Fibroblast of skin of back (primary cell): ENCODE measurements around the gene PRMT1. TPM values are rescaled to one million over a fixed set of nuclear protein-coding genes. Genes with fewer than 3 reads are reported as not detected.

Experiments used
- DNase-seq: peaks from one replicate; pipeline ENCODE4 v3.0.0-alpha.2; 2013
- polyA plus RNA-seq, 2 experiments: library from polyadenylated mRNA; unstranded; fragments of 120-200 nt; gene quantifications; one replicate each; pipeline ENCODE4 v1.2.1, GENCODE V29; 2013; ENCODE audit not compliant: insufficient read length in 2 of 2

PRMT1 gene
- 254 TPM for polyA plus RNA-seq (2013, experiment 1 of 2; ENCODE audit: insufficient read length)
- polyA plus RNA-seq (2013, experiment 2 of 2; ENCODE audit: insufficient read length) = 164 TPM

DNA sequence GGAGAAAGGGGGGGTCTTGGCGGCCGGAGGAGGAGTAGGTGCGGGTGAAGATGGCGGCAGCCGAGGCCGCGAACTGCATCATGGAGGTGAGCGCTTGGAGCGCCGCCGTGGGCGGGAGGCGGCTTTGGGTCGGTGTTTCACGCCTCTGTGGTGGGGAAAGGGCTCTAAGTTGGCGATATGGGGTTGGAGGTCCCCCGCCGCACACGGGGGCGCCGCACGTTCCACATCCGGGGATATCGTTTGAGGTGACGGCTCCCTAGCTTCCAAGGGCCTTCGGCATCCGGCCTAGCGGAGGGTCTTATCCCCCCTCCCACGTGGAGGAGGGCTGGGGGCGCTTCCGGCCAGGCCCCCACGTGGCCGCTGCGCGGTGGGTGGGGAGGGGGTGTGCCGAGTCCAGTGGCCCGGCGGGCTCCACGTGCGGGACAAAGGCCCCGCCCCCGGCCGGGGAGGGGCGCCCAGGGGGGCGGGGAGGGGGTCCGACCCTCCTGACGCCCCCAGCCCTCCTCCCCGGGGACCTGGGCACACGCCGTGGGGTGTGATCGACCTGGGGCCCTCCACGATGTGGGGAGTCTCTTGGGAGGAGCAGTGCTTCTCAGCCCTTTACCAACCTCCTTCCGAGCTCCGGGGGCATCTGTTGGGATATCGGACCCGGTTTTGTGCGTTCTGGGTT is at the start of gene PRMT1:
PRMT1 (plus strand) TSS at position 41 of the 670 bp plus-strand sequence; CDS start at position 51, 10 bp downstream.
- DNase-seq = peak; percentile 35

DNA sequence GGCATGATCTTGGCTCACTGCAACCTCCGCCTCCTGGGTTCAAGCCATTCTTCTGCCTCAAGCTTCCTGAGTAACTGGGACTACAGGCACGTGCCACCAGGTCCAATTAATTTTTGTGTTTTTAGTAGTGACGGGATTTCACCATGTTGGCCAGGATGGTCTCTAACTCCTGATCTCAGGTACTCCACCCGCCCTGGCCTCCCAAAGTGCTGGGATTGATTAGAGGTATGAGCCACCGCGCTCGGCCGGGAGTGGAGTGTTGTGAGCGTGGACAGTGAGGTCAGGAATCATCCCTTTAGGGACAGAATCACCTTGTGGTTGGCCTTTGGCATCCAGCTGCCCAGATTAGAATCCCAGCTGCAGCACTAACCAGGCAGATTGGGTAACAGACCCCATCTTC is 47.4 kb upstream of the PRMT1 start:
- no peak for DNase-seq

DNA sequence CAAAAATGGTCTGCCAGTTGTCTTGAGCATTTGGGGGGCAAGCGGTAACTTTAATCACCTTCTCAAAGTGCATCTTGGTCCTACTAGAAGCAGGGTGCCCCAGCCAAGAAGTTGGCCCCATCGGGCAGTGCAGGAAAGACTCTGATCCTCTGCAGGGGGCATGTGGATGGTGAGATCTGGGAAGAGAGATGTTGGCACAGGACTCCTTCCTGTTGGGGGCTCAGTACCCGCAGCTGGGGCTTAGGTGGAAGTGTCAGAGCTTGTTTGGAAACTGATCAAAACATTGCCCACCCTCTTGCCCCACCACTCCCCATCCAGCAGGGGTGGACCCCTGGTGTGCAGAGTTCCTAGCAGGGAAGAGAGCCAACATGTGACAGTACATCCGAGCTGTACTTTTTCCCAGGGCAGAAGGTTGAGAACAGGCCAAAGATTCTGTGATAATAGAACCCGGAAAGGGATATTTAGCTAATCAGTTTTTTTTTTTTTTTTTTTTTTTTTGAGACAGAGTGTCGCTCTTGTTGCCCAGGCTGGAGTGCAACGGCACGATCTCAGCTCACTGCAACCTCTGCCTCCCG is 46.0 kb upstream of the PRMT1 start:
- no peak for DNase-seq

DNA sequence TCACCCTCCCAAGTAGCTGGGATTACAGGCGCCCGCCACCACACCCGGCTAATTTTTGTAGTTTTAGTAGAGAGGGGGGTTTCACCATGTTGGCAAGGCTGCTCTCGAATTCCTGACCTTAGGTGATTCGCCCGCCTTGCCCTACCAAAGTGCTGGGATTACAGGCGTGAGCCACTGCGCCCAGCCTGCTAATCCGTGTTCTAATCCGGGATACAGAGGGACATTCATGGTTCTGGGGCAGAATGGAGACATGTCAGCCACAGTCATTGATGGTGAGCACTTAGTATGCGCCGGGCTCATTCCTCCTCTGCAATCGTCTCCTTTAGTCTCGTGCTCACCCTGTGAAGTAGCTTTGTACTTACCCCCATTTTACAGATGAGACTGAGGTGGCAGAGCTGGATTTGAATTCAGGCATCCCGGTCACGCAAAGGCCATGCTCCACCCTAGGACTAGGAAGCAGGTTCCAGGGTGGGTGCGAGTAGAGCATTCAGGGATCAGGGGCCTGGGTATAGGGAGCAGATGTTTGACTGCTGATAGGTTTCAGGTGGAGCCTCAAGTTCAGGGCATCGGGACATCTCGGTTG is 45.4 kb upstream of the PRMT1 start:
- no peak for DNase-seq

DNA sequence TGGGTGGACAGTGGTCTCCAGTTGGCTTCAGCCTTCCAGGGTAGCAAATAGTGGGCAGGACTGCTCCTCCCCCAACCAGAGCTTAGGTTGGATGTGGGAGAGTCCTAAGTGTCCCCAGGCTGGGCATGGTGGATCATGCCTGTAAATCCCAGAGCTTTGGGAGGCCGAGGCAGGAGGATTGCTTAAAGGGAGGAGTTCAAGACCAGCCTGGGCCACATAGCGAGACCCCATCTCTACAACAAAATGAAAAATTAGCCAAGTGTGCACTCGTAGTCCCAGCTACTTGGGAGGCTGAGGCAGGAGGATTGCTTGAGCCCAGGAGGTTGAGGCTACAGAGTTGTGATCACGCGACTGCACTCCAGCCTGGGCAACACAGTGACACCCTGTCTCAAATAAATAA is 44.5 kb upstream of the PRMT1 start:
- DNase-seq = no peak

DNA sequence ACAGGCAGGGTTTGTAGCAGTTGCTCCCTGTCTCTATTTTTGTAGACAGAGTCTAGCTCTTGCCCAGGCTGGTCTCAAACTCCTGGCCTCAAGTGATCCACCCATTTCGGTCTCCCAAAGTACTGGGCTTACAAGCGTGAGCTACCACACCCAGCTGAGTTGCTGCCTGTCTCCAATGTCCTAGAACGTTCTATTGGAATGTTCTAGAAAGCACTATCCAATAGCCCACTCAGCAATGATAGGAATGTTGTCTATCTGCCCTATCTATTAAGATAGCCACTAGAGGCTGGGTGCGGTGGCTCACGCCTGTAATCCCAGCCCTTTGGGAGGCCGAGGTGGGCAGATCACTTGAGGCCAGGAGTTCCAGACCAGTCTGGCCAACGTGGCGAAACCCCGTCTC is 43.8 kb upstream of the PRMT1 start:
- peak; percentile 27 for DNase-seq

DNA sequence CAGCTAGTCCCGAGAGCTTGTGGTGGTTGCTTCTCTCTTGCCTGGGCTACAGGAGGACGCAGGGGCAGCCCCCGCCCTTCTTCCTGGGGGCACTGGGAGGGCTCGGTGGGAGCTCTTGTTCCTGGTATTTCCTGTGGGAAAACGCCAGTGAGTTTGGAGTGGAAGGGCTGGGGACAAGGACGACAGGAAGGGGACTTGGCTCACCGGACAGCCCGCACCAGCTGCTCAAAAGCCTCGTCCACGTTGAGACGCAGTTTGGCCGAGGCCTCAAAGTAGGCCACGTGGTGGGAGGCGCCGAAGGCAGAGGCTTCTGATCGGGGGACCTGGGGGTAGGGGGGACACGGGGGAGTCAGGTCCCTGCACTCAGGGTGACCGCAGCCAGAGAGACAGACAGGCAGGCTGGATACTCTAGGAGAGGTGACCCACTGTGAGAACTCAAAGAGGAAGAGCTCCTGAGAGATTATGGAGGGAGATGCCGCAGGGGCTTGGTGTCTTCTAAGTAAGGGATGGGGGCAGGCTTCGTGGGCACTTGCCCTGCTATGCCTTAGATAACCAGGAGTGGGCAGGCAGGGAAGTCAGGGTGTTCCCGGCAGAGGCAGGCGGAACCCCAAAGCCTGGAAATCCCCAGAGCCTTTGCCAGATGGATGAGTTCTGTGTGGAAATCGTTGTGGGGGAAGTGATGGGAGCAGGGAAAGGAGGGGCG is 41.4 kb upstream of the PRMT1 start:
- peak; percentile 29 for DNase-seq

DNA sequence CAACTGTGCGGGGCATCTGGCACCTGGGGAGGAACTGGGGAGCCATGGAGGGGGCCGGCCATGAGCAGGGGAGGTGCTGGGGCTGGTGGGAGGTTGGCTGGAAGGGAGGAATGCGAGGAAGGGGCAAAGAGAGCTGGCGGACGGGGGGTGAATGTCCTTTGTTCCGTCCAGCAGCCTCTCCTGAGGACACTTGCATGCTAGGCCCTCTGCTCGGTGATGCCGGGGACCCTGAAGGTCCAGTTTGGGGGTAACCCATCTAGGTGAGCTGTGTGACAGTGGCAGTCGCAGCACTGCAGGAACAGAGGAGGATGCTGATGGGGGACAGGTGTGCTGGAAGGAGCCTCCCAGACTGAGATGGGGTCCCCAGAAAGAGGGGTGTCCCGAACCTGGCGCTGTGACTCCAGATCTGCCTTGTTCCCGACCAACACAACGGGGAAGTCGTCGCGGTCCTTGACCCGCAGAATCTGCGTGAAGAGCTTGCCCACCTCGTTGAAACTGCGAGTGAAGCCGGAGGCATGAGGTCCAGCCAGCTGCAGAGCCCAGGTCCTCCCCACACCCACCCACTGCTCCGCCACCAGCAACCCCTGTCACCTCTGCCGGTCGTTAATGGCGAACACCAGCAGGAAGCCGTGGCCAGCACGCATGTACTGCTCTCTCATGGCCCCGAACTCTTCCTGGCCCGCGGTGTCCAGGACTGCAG is 40.7 kb upstream of the PRMT1 start:
- no peak for DNase-seq

DNA sequence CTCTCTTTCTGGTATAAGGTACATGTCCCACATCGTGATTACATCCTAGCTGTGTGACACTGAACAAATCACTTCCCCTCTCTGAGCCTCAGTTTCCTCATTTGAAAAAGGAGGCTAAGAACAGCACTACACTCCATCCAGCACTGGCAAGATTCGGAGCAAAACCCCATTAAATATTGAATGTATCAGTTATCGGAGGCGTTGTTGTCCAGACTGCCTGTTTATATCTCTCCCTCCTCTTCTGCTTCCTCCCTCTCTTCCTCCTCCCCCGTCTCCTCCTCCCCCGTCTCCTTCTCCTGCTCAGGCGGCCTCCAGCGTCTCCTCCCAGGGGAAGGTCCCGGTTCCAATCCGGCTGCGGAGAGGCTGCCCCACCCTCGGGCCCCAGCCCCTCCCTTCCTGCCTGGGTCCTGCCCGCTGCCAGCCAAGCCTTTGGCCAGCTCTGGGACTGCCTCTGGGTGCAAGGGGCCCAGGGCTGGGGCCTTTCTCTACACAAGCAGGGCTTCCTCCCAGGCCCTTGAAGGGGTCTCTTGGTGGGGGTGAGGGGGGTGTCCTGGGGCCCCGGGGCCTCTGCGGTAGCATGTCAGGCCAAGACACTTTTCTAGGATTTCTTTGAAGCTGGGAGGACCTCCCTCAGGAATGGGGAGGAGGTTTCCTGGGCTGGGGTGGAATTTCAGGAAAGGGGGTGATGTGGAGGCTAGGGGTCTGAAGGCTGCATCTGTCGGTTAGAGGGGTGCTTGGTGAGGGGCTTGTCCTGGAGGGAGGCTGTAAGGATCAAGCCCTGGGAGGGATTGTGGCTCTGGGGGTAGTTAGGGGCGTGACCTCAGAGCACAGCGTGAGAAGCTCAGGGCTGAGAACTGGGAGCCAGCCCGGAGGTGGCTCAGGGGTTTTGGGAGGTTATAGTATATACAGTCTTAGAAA is 39.0 kb upstream of the PRMT1 start:
- peak; percentile 87 for DNase-seq

DNA sequence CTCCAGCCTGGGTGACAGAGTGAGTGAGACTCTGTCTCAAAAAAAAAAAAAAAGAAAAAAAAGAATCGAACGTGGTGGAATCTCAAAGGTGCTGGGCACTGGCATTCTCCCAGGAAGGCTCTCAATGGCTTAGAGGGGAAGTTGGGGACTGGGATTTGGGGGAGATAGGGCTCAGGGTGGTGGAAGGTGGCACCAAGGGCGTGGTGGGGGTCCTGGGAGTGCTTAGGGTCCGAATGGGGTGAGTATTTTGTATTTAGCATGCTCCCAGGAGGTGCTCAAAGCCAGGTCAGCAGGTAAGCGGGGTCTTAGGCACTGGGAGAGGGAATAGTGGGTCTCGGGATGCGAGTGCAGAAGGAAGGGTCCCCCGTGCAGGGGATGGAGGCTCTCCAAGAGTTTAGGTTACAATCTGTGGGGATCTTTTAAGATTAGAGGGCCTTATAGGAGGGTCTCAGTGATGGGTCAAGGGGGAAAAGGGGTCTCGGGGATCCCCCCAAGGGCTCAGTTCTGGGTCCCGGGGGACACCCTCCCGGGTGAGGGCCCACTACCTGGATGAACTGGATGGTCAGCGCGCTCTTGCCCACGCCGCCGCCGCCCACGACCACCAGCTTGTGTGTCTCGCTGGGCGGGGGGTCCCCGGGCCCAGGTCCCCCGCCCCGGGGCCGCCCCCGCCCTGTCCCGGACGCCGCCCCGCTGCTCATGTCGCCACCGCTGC is 37.5 kb upstream of the PRMT1 start:
- DNase-seq = no peak

DNA sequence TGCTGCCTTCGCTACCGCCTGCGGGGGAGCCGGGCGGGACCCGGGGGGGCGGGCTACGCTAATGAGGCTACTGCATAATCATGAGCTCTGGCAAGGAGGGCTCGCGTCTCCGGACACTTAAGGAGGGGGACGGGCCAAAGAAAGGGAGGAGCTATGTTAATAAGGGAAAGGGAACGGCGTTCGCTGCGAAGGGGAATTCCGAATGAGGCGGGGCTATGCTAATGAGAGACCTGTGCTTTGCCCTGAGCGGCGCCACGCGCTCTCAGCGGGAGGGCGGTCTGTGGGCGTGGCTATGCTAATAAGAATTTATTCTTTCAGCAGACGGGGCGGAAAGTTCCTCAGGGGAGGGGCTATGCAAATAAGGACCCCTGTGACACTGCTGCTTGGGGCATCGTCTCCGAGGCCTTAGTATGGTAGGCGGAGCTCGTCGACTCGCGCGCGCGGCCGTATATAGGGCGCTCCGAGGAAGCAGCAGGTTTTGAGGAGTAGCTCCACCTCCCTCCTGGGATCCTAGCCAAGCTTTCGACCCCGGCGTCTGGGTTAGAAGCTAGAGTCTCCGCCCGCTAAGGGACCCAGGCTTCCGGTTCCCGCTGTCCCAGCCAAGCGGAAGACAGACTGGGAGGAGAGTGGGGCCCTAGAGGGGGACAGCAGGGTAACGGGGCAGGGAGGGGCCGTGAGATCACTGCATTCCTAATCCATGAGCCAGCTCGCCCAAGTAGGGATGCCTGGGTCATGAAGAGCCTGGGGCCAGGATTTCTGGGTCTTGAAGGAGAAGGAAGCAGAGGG is 36.8 kb upstream of the PRMT1 start, which contains the start of gene RRAS:
RRAS (minus strand) TSS at position 31 of the 786 bp plus-strand sequence. CDS start 45 bp downstream, outside the sequence.
- peak; percentile 100 for DNase-seq

DNA sequence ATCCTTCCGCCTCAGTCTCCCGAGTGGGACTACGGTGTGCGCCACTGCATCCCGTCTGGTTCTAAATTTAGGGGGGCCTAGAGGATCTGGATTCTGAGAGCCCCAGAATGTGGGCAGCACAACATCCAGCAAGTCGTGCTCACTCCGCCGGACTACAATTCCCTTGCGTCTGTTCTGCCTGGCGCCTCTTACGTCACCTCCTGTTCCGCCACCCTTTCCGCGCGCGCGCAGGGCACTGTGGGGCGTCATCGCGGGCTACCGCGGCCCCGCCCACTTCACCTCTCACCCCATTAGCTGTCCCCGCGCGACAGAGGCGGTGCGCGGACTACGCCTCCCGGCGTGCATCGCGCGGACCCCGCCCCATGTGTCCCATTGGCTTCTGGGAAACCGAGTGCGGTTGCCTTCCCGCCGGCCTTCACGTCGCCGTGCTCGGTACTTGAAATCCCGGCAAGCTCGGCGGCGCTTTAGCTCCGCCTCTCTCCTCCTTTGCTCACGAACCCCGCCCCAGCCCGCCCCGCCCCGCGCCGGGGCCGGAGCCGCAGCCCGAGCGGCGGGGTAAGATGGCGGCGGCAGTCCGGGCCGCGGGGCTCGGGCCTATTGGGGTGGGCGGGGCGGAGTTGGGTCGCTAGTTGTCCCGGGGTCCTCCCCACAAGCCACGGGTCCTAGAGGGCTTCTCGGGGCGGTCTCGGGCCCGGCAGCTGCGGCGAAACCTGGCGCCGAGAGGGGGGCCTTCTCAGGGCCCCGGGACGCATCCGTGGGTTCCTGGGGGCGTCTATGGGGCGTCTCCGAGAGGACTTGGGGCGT is 35.2 kb upstream of the PRMT1 start, which contains the start of gene SCAF1:
SCAF1 (plus strand) TSS at position 522 of the 804 bp plus-strand sequence. CDS start 2,818 bp downstream, outside the sequence.
- DNase-seq = peak; percentile 99

DNA sequence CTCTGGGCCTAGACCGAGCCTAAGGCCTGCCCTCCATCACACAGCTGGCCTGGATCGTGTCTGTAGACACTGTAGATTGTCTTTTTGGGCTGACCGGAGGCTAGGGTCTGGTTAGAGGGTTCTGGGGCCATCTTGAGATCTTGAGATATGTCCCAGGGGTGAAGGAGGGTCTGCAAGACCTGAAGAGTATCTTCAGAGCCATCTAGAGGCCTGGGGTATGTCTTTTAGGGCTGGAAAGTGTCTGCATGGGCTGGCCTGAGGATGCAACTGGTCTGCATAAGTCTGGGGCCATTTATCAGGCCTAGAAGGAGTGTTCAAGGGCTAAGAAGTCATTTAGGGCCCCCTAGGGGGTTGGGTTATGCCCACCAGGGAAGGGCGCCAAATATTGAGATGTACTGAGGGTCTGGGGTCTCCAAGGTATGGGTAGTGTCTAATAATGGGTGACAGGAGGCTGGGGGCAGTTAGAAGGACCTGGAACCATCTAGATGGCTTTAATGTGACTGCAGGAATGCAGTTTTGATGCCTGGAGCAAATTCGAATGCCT is 34.5 kb upstream of the PRMT1 start:
- no peak for DNase-seq

DNA sequence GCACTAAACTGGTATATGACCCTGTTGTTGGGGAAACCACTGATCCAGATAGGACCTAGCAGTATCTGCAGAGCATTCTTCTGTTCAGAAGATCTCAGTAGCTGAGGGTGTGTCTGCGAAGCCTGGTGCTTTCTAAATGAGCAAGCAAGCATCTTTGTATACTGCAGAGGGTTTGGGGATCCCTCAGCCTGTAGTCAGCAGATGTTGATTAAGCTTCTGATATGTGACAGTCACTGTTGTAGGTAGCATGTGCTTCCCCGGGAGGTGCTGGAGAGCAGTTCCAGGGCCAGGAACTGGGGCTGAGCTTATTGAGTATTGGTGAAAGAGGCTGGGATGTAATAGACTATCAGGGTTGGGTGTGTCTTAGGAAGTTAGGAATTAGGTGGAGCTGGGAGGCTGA is 33.6 kb upstream of the PRMT1 start:
- no peak for DNase-seq

DNA sequence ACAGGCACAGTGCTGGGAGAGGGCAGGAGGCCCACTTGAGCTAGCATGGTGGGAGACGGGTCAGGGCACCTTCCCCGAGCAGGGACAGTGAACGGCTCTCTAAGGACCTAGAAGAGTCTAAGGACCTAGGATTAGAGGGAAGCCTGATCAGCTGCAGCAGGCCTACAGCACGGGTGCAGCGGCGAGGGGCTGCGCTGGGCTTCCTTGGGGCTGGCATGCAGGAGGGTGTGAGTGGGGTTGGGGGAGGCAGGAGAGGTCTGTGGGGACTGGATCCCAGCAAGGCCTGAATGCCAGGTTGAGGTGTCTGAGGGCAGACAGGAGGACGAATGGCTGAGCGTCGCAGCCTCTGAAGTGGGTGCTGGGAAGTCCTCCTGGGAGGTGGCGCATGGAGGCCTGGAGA is 31.5 kb upstream of the PRMT1 start:
- no peak for DNase-seq

DNA sequence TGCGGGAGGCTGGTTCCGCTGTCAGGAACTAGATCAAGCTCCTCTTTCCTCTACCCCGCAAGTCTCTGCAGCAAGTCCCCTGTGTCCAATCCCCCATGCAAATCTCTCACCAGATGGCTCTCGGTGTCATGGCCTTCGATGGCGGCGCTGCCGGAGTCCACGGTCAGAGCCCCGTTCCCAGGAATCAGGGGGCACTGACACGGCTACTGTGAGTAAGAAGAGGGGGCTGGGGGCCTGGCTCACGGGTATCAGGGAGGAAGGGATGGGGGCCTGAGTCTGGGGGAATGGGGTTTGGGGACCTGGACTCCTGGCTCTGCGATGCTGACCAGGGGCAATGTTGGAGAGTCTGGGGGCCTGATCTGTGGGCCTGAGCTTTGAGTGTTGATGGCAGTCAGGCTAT is 31.1 kb upstream of the PRMT1 start:
- DNase-seq = no peak

DNA sequence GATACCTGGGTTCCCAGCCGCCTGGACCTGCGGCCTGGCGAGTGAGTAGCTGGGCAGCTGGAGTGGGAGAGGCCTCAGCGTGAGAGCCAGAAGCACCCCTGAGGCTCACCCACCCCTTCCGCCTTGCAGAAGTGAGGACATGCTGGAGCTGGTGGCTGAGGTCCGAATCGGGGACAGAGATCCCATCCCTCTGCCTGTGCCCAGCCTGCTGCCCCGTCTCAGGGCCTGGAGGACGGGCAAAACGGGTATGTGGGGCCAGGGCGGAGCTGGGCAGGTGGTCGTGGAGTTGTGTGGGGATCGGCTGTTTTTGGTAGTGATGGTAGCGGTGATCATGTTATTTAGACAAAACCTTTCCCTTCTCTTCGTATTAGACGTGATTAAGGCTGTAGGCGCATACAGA is 30.5 kb upstream of the PRMT1 start:
- no peak for DNase-seq

DNA sequence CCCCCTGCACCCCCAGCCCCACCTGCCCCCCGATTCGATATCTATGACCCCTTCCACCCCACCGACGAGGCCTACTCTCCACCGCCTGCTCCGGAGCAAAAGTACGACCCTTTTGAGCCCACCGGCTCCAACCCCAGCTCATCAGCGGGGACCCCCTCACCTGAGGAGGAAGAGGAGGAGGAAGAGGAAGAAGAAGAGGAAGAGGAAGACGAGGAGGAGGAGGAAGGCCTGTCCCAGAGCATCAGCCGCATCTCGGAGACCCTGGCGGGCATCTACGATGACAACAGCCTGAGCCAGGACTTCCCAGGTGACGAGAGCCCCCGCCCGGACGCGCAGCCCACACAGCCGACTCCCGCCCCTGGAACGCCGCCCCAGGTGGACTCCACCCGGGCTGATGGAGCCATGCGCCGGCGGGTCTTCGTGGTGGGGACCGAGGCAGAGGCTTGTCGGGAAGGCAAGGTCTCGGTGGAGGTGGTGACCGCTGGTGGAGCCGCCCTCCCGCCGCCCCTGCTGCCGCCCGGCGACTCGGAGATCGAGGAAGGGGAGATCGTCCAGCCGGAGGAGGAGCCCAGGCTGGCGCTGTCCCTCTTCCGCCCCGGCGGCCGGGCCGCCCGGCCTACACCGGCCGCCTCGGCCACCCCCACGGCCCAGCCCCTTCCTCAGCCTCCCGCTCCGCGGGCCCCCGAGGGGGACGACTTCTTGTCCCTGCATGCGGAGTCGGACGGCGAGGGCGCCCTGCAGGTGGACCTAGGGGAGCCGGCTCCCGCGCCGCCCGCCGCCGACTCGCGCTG is 25.8 kb upstream of the PRMT1 start:
- DNase-seq = no peak
